HG03060 (cell line): Measurements from ENCODE around the gene CEND1.

Experiments used
- ATAC-seq: cut with Tn5 transposase; IDR thresholded peaks from one replicate; pipeline ENCODE4 v1.9.1; 2021; ENCODE audit warnings: low read depth, moderate number of reproducible peaks; ENCODE audit not compliant: unreplicated experiment

CEND1 gene

DNA sequence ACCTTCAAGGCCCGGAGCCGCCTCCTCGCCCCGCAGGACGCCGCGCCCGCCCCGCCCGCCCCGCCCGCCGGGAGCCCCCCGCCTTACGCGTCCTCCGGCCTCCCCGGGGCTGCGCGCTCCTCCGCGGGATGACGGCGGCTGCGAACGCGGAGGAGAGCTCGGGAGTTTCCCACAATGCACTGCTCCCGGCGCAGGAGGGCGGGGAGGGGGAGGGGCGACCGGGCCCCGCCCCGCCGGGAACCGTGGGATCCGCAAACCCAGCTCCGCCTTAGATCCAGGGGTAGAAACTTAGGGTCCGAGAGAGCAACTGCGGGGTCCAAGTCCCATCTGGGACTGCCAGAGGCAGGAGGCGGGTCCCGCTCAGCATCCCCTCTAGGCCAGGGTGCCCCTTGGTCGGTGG is at the start of gene CEND1:
TSS of gene CEND1 (minus strand) at position 148 of the 400 bp plus-strand sequence. CDS start 1,514 bp downstream, outside the sequence.
- ATAC-seq: no peak

GRCh38 chr11:839280-839623 is 49.4 kb upstream of the CEND1 start:
- ATAC-seq: no peak

GRCh38 chr11:838441-839279 is 48.8 kb upstream of the CEND1 start:
- no peak for ATAC-seq

DNA sequence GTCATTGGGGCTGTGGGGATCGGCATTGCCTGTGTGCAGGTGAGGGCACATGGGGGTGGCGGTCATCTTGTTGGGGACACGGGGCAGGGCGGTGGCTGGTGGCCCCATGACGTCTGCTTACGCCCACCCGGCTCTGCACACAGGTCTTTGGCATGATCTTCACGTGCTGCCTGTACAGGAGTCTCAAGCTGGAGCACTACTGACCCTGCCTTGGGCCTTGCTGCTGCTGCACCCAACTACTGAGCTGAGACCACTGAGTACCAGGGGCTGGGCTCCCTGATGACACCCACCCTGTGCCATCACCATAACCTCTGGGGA is 48.1 kb upstream of the CEND1 start:
- ATAC-seq: no peak

GRCh38 chr11:837189-837989 is 47.5 kb upstream of the CEND1 start:
- ATAC-seq: no peak

- no peak for ATAC-seq
These were observed 46.8 kb upstream of the CEND1 start for GRCh38 chr11:836700-837099.

- ATAC-seq: no peak
These were observed 46.4 kb upstream of the CEND1 start for GRCh38 chr11:836274-836673.

GRCh38 chr11:834371-835316 is 44.8 kb upstream of the CEND1 start:
- no peak for ATAC-seq

- ATAC-seq: no peak
These were observed 44.0 kb upstream of the CEND1 start for GRCh38 chr11:833849-834311.

GRCh38 chr11:833114-833791 is 43.4 kb upstream of the CEND1 start:
- no peak for ATAC-seq

- no peak for ATAC-seq
These were observed 42.7 kb upstream of the CEND1 start, which contains the start of gene CD151 for GRCh38 chr11:832529-833113. Gene CD151, plus strand, starts transcription at chr11:832952. Its CDS starts 3,118 bp downstream, at chr11:836070.

GRCh38 chr11:831961-832528 is 42.2 kb upstream of the CEND1 start:
- no peak for ATAC-seq

DNA sequence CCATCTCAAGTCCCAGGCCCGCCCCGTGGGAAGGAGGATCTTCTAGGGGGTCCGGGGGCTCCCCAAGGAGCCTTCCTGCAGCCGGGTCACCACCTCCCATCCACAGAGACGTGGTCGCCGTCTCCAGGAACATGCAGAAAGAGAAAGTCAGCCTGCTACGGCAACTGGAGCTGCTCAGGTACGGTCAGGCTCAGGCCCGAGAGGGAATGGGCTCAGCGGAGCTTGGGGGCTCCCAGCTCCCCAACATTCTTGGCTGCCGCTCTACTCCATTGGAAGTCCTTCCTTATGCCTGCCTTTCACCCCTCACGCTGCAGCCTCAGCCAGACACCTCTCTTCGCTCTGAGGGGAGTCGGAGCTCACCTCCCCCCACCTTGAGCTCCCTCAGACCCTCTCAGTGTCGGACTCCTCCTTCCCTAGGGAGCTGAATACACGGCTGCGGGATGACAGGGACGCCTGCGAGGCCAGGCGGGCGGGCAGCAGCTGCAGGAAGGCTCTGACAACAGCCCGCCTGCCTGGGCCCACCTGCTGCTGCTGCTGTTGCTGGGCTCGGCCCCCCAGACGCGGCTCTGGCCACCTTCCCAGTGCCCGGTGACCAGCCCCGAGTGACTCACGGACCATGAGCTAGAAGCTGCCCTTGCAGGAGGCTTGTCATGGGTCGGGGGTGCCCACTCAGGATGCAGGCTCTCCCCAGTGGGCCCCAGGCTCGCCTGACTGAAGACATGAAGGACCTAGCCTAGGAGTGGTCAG is 41.4 kb upstream of the CEND1 start:
- ATAC-seq: no peak

DNA sequence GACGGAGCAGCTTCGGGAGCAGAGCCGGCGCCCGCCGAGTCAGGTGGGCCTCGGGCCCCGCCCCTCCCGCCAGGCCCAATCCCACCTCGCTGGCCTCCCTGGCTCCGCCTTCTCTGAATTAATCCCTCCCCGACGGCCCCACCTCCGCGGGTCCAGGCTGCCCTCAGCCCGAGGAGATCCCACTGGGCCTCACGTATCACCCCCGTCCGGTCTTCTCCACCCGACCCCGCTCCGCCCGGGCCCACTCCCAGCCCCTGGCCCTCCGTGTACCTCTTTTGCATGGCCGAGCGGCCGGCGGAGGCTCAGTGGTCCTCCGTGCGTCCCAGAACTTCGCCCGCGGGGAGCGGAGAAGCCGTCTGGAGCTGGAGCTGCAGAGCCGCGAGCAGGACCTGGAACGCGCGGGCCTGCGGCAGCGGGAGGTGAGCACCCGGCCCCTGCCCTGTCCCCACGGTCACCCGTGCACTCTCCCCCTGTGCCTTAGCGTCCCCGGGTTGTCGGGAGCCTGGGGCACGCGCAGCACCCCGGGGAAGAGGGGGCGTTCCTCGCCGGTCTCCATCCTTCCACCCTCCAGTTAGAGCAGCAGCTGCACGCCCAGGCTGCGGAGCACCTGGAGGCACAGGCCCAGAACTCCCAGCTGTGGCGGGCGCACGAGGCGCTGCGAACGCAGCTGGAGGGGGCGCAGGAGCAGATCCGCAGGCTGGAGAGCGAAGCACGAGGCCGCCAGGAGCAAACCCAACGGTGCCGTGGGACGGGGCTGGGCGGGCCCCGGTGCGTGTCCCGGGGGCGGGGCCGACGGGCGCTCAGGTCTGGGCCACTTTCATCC is 40.6 kb upstream of the CEND1 start:
- ATAC-seq: no peak

GRCh38 chr11:829847-830294 is 40.0 kb upstream of the CEND1 start:
- ATAC-seq: no peak

DNA sequence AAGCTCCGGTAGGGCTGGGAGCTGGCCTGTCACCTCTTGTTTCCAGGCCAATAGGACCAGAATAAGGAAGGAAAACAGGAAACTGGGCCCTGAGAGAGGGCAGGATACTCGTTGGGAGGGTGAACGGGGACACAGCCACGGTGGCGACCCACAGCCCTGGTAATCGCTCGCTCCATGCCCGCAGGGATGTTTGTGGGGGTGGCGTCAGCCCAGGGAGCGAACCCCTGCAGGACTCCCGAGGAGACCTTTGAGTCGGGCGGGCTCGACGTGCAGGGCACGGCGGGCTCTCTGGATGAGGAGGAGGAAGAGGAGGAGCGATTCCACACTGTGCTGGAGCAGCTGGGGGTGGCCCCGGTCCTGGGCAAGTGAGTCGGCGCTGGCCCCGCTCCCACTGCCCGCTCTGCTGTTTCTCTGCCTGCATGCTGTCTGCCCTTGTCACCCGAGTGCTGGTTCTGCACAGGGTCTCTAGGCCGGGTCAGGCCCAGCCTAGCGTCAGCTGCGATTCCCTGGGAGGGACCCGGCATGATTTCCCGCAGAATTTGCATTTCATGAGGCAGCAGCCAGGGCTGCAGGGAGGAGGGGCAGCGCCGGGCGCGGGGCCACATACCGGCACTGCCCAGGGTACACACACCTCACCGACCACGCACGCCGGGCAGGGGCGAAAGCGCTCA is 39.4 kb upstream of the CEND1 start:
- no peak for ATAC-seq

DNA sequence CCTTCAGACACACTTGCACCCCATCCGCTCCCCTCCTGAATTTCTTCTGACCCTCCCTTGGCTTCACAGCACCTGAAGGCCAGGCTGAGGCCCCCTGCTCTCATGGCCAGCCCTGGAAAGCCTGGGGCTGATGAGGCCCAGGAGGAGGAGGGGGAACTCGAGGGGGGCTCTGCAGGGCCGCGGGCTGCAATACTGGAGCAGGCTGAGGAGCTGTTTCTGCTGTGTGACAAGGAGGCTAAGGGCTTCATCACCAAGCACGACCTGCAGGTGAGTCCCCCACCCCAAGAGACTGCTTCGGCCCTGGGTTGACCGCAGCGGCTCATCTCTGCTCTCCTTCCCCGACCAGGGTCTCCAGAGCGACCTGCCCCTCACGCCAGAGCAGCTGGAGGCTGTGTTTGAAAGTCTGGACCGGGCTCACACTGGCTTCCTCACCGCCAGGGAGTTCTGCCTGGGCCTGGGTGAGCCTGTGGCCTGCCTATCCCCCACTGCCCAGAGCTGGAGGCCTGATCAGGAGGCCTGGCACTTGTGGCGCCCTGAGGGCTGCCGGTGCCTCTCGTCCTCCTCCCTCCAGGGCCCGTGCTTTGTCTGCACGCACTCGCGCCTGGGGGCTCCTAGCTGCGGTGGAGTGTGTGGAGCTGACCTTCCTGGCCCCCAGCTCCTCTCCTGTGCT is 38.8 kb upstream of the CEND1 start:
- ATAC-seq: no peak
